Measurements from ENCODE around the gene BCAN. TPM values are rescaled to one million over a fixed set of nuclear protein-coding genes. Genes with fewer than 3 reads are reported as not detected.

Gene BCAN
- total RNA-seq, 2 donors from 2014 or later: not detected

DNA sequence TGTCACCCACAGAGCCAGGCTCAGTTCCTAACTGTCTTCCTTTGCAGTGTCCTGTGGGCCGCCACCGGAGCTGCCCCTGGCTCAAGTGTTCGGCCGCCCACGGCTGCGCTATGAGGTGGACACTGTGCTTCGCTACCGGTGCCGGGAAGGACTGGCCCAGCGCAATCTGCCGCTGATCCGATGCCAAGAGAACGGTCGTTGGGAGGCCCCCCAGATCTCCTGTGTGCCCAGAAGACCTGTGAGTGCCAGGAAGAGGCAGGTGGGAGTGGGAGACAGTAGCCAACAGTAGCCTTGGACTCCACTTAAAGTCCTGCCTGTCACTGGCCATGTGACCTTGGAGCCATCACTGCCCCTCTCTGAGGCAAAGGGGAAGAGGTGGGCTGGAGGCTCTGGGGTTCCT is 16.6 kb downstream of the BCAN start:
- no peaks in the 10 kb centered on the region for H3K9me3 Mint-ChIP-seq
- H3K27me3 Mint-ChIP-seq: peaks cover 33% of the 10 kb centered on the region

GRCh38 chr1:156658945-156659574 is 17.1 kb downstream of the BCAN start:
- Mint-ChIP-seq H3K27me3 (peaks cover 27% of the 10 kb centered on the region), H3K36me3 (ENCODE audit: low read depth) (no peaks in the 10 kb centered on the region), H3K4me3 (peak overlapping the region; percentile 86), H3K4me1 (peaks cover 37% of the 10 kb centered on the region), H3K27ac (peak overlapping the region; percentile 55), H3K9me3 (no peaks in the 10 kb centered on the region)
- ATAC-seq (replicated peaks): no peak

More for the DNA sequence above, 16.6 kb downstream of the BCAN start:
- Mint-ChIP-seq H3K4me3 (peak overlapping the region; percentile 16), H3K27ac (no peak overlapping the region), H3K36me3 (ENCODE audit: low read depth) (no peaks in the 10 kb centered on the region), H3K4me1 (peaks cover 37% of the 10 kb centered on the region)
- ATAC-seq (replicated peaks): no peak

GRCh38 chr1:156659661-156659987 is 17.7 kb downstream of the BCAN start:
- Mint-ChIP-seq H3K27ac (peak overlapping the region; percentile 55), H3K36me3 (ENCODE audit: low read depth) (no peaks in the 10 kb centered on the region), H3K9me3 (no peaks in the 10 kb centered on the region), H3K4me1 (peaks cover 37% of the 10 kb centered on the region), H3K4me3 (peak overlapping the region; percentile 86), H3K27me3 (peaks cover 22% of the 10 kb centered on the region)
- no peak for ATAC-seq (replicated peaks)

DNA sequence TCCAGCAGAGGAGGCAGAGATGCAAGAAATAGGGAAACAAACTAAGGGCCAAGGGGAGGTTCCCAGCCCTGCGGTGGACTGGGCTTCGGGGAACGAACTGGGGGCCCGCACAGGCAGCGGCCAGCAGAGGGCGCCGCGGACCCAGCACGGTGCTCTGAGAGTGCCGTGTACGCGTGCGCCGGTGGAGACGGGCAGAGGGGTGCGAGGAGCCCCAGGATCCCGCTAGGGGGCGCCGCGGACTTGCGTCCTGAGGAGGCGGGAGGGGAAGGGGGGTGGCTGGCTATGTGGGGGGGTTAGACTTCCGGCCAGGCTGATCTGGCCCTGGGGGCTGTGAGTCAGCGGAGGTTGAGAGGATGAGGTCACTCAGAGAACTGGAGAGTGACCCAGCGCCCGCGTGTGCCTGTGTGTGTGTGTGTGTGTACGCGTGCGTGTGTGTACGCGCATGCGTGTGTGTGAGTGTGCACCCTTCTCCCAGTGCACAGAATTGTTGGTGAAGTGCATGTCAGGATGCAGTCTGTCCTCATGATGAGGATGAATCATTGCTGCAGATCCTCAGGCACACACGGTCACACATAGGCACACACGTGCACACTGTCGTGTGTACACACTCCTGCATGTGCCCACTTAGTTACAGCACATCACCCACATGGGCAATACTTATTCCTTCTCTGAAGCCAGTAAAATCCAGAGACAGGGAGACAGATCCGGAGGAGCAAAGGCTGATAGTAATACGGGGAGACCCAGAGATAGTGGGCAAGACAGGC is 18.3 kb downstream of the BCAN start:
- Mint-ChIP-seq H3K27ac (peak overlapping the region; percentile 88), H3K36me3 (ENCODE audit: low read depth) (no peaks in the 10 kb centered on the region), H3K4me1 (peaks cover 37% of the 10 kb centered on the region), H3K4me3 (peak overlapping the region; percentile 86), H3K27me3 (peaks cover 19% of the 10 kb centered on the region), H3K9me3 (no peaks in the 10 kb centered on the region)
- peak; percentile 81 for ATAC-seq (replicated peaks)

GRCh38 chr1:156660752-156661112 is 18.8 kb downstream of the BCAN start:
- peak; percentile 4 for ATAC-seq (replicated peaks)
- H3K4me1 Mint-ChIP-seq: peaks cover 37% of the 10 kb centered on the region
- no peaks in the 10 kb centered on the region for H3K36me3 Mint-ChIP-seq (ENCODE audit: low read depth)
- H3K27me3 Mint-ChIP-seq: peaks cover 14% of the 10 kb centered on the region
- peak overlapping the region; percentile 88 for H3K27ac Mint-ChIP-seq
- H3K9me3 Mint-ChIP-seq: no peaks in the 10 kb centered on the region
- peak overlapping the region; percentile 86 for H3K4me3 Mint-ChIP-seq

DNA sequence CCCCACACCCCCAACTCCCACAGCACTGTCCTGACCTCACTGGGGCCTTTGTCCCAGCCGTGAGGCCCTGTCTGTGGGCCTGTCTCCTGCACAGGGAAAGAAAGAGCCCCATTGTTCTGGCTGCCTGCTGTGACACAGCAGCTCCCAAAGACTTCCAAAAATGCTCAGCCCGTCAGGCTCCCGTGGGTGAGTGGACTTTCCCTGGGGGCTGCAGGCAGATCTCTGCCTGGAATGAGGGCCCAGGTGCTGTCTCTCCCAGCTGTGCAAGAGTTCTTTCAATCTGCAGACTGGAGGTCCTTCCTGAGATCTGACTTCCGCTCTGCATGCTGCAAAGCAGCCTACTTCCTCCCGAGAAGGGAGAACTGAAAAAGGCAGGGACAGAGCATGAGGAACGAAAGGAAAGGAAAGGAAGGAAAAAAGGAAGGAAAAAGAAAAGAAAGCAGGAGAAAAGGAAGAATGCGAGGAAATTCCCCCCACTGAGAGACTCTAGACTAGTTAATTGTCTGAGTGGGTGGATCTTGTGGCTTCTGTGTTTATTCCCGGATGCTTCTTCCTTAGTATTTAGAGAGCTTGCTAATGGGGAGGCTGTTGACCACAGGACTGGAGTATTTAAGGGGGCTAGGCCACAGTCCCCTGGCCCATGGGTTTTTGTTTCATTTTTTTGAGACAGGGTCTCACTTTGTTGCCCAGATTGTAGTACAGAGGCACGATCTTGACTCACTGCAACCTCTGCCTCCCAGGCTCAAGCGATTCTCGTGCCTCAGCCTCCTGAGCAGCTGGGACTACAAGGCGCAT is 20.3 kb downstream of the BCAN start:
- Mint-ChIP-seq H3K4me3 (peak overlapping the region; percentile 86), H3K36me3 (ENCODE audit: low read depth) (no peaks in the 10 kb centered on the region), H3K27ac (peak overlapping the region; percentile 88), H3K9me3 (no peaks in the 10 kb centered on the region), H3K27me3 (peaks cover under 1% of the 10 kb centered on the region), H3K4me1 (peaks cover 32% of the 10 kb centered on the region)
- ATAC-seq (replicated peaks): no peak

DNA sequence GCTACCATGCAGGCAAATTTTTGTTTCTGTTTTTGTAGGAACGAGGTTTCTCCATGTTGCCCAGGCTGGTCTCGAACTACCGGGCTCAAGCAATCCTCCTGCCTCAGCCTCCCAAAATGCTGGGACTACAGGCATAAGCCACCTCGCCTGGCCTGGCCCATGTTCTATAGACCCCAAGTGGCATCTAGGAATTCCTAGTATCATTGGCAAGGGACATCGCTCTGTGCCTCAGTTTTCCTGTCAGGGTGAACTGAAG is 20.8 kb downstream of the BCAN start:
- ATAC-seq (replicated peaks): no peak
- no peaks in the 10 kb centered on the region for H3K27me3 Mint-ChIP-seq
- H3K4me3 Mint-ChIP-seq: no peak overlapping the region
- H3K36me3 Mint-ChIP-seq (ENCODE audit: low read depth): no peaks in the 10 kb centered on the region
- H3K4me1 Mint-ChIP-seq: peaks cover 27% of the 10 kb centered on the region
- H3K27ac Mint-ChIP-seq: peak overlapping the region; percentile 88
- no peaks in the 10 kb centered on the region for H3K9me3 Mint-ChIP-seq

GRCh38 chr1:156663178-156663577 is 21.3 kb downstream of the BCAN start:
- Mint-ChIP-seq H3K4me3 (no peak overlapping the region), H3K27me3 (no peaks in the 10 kb centered on the region), H3K9me3 (no peaks in the 10 kb centered on the region), H3K36me3 (ENCODE audit: low read depth) (no peaks in the 10 kb centered on the region), H3K27ac (no peak overlapping the region), H3K4me1 (peaks cover 26% of the 10 kb centered on the region)
- ATAC-seq (replicated peaks): no peak

DNA sequence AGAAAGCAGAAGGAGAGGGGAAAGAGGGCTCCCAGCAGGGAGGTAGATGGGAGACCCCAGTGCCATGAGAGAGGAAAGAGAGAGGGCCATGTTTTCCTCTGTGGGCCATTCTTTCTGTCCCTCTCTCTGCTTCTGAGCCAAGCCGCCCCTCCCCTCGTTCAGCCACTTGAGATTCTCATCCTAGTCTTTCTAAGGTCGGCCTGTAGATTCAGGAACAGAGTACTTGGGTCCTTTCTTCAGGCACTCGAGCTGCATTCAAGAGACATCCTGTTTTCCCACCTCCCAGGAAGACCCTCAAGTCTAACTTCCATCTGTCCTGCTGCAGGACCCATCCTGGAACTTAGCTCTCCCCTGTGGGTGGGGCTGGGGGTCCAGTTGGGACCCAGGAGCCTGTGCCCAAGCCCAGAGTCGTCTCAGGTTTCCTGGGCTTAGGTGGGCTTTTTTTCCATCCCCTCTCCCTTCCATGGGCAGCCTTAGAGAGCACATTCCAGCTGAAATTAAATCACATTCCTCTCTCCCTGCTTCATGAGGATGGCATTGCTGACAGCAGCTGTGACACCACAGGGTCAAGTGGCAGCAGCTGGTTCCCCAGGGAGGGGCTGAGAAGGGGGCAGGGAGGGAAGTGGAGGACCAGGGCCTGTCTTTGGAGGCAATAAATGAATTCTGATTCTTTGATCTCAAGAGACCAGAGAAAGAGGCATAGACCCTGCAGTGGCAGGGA is 22.3 kb downstream of the BCAN start:
- Mint-ChIP-seq H3K36me3 (ENCODE audit: low read depth) (no peaks in the 10 kb centered on the region), H3K9me3 (no peaks in the 10 kb centered on the region), H3K27me3 (no peaks in the 10 kb centered on the region), H3K27ac (no peak overlapping the region), H3K4me3 (no peak overlapping the region), H3K4me1 (peaks cover 26% of the 10 kb centered on the region)
- ATAC-seq (replicated peaks): no peak

DNA sequence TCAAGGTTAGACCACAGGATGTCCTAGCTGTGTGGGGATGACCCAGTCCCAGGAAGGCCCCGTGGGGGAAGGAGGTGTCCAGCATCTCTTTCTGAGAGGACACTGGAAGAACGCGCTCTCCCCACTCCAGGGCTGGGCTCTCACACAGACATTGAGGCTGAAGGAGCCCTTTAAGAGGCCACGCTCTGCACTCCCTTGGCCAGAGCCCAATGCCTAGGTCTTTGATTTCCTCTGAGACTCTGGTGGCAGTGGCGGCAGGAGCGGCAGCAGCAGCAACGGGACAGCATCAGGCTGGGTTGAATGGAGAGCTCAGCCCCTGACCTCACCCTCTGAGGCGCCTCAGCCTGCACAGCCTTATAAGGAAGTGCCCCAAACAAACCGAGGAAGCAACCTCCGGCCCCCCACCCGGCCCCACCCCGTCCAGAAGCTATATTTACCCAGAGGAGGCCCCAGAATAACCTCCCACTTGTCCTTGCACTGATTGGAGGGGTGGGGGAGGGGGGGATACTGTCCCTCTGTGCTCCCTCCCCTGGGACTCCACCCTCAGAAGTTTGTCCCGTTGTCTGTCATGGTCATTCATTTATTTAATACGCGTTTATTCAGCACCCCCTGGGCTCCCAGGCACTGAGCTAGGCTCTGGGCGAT is 23.0 kb downstream of the BCAN start:
- no peaks in the 10 kb centered on the region for H3K27me3 Mint-ChIP-seq
- no peak for ATAC-seq (replicated peaks)
- peaks cover 19% of the 10 kb centered on the region for H3K4me1 Mint-ChIP-seq
- H3K36me3 Mint-ChIP-seq (ENCODE audit: low read depth): no peaks in the 10 kb centered on the region
- no peak overlapping the region for H3K27ac Mint-ChIP-seq
- no peaks in the 10 kb centered on the region for H3K9me3 Mint-ChIP-seq
- H3K4me3 Mint-ChIP-seq: no peak overlapping the region

- H3K27ac Mint-ChIP-seq: no peak overlapping the region
These were observed 23.6 kb downstream of the BCAN start for GRCh38 chr1:156665539-156665938.

DNA sequence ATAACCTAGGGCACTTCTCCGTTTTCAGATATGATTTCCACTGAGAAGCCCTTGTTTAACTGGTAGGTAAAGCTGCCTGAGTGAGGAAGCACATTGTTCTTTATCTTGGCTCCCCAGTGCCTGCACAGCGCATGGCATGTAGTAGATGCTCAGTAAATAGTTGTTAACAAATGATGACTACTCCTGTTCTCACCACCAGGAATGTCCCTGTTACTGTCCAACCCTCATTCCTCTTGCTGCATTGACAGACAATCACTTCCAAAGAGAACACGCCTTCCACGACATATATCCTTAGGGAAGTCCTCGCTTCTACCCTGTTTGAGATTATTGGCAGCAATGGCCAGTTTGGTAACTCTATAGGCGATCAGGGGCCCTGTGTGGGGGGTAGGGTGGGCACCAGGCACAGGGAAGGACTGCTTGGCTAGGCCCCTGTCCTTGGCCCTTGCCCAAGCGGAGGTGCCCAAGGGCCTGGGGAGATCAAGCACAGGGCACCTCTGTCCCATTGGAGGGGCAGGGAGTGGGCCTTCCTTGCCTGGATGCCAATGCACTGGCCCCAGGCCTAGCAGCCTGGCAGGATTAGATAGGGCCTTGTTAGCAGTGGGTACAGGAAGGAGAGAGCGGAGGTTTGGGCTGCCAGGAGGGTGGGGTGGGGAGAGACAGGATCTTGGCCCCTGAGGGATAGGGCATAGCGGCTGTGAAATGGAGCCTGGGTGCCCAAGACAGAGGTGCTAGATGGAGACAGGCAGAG is 25.1 kb downstream of the BCAN start:
- H3K4me3 Mint-ChIP-seq: no peak overlapping the region
- no peaks in the 10 kb centered on the region for H3K36me3 Mint-ChIP-seq (ENCODE audit: low read depth)
- H3K27me3 Mint-ChIP-seq: peaks cover 8% of the 10 kb centered on the region
- H3K4me1 Mint-ChIP-seq: peaks cover 4% of the 10 kb centered on the region
- no peak overlapping the region for H3K27ac Mint-ChIP-seq
- ATAC-seq (replicated peaks): no peak
- H3K9me3 Mint-ChIP-seq: no peaks in the 10 kb centered on the region

More at GRCh38 chr1:156665539-156665938, 23.6 kb downstream of the BCAN start:
- H3K27me3 Mint-ChIP-seq: no peaks in the 10 kb centered on the region
- ATAC-seq (replicated peaks): no peak
- H3K9me3 Mint-ChIP-seq: no peaks in the 10 kb centered on the region
- peaks cover 13% of the 10 kb centered on the region for H3K4me1 Mint-ChIP-seq
- no peak overlapping the region for H3K4me3 Mint-ChIP-seq
- no peaks in the 10 kb centered on the region for H3K36me3 Mint-ChIP-seq (ENCODE audit: low read depth)

- Mint-ChIP-seq H3K4me1 (no peaks in the 10 kb centered on the region), H3K27ac (no peak overlapping the region), H3K4me3 (no peak overlapping the region), H3K27me3 (peaks cover 8% of the 10 kb centered on the region), H3K9me3 (no peaks in the 10 kb centered on the region), H3K36me3 (ENCODE audit: low read depth) (no peaks in the 10 kb centered on the region)
- ATAC-seq (replicated peaks): no peak
These were observed 25.7 kb downstream of the BCAN start for GRCh38 chr1:156667610-156667967.
